Gastroesophageal sphincter (tissue), 3 donors: ENCODE data around the gene KRT31.

Experiments
- CTCF ChIP-seq, 4 experiments: fragments of 200-600 bp in 2 of 4; fragments of 450-650 bp in 2 of 4; sonication (generic) in 1 of 4; IDR thresholded peaks; one replicate each; pipeline ENCODE4 v1.5.1; 2017 to 2019; ENCODE audit warnings: antibody characterized with exemption in 4 of 4, mild to moderate bottlenecking in 2 of 4, moderate library complexity in 2 of 4
- EP300 ChIP-seq: sonication (generic); formaldehyde crosslinking; IDR thresholded peaks from one replicate; pipeline ENCODE4 v1.6.1; 2017; ENCODE audit warnings: antibody characterized with exemption, mild to moderate bottlenecking
- POLR2A ChIP-seq, 2 donors: fragments of 450-650 bp; IDR thresholded peaks; one replicate each; pipeline ENCODE4 v1.6.1; 2017; ENCODE audit warnings: antibody characterized with exemption in 2 of 2, mild to moderate bottlenecking in 2 of 2, moderate library complexity in 1 of 2
- POLR2AphosphoS5 ChIP-seq: sonication (generic); formaldehyde crosslinking; IDR thresholded peaks from one replicate; pipeline ENCODE4 v1.6.1; 2017; ENCODE audit warnings: antibody characterized with exemption

- no peak for TF ChIP-seq CTCF (IDR thresholded peaks at IDR 0.05)
- TF ChIP-seq EP300: no peak
- no peak for TF ChIP-seq POLR2AphosphoS5
- TF ChIP-seq POLR2A (IDR thresholded peaks at IDR 0.05): no peak
Measured at GRCh38 chr17:41406205-41406604, 8.8 kb upstream of the KRT31 start.
